Esophagus (tissue), 2 donors: ENCODE data around the gene TESK1. TPM values are rescaled to one million over a fixed set of nuclear protein-coding genes. Genes with fewer than 3 reads are reported as not detected.

Source experiments
- H3K27ac ChIP-seq, 2 donors: one replicate each; pipeline ENCODE4 v1.5.1; 2013; ENCODE audit warnings: low read depth in 2 of 2, mild to moderate bottlenecking in 2 of 2, inconsistent platforms in 1 of 2, low read length in 1 of 2, moderate library complexity in 1 of 2
- H3K27me3 ChIP-seq, 2 donors: one replicate each; pipeline ENCODE4 v1.6.1; 2013; ENCODE audit warnings: low read length in 2 of 2, control low read depth in 1 of 2, mild to moderate bottlenecking in 1 of 2; ENCODE audit not compliant: insufficient read depth in 2 of 2, control insufficient read depth in 1 of 2
- H3K36me3 ChIP-seq, 2 donors: one replicate each; pipeline ENCODE4 v1.6.1; 2013; ENCODE audit warnings: low read length in 1 of 2; ENCODE audit not compliant: control insufficient read depth in 2 of 2, insufficient read depth in 2 of 2
- H3K4me1 ChIP-seq, 2 donors: one replicate each; pipeline ENCODE4 v1.6.1; 2013; ENCODE audit warnings: low read length in 1 of 2; ENCODE audit not compliant: control insufficient read depth in 2 of 2, insufficient read depth in 2 of 2
- H3K4me3 ChIP-seq, 2 donors: one replicate each; pipeline ENCODE4 v1.5.1; 2013; ENCODE audit warnings: low read length in 2 of 2, mild to moderate bottlenecking in 2 of 2, low read depth in 1 of 2, moderate library complexity in 1 of 2
- H3K9me3 ChIP-seq, 2 donors: one replicate each; pipeline ENCODE4 v1.6.1; 2013; ENCODE audit warnings: mild to moderate bottlenecking in 2 of 2, low read depth in 1 of 2, low read length in 1 of 2, moderate library complexity in 1 of 2; ENCODE audit not compliant: control insufficient read depth in 2 of 2, insufficient read depth in 1 of 2
- WGBS, 2 donors: extraction: QIAGEN DNeasy Blood & Tissue Kit; methylation state at CpG; one replicate each; pipeline ENCODE4 v1.1.7; 2013; 5-methylcytosine and 5-hydroxymethylcytosine counted together
- polyA plus RNA-seq, 2 donors: library from polyadenylated mRNA; stranded (reverse); fragments of 200-250 nt; gene quantifications; one replicate each; pipeline ENCODE4 v1.2.3, GENCODE V29; 2013
- donor health status: healthy with polysubstance abuse.
- donor health status: Bipolar disorder and iron deficiency.

The TESK1 gene
- polyA plus RNA-seq, 2 donors, result 15.3 to 22.7 TPM

- Histone ChIP-seq H3K36me3 (peaks cover 0 to 9% of the 10 kb centered on the region in 2 donors), H3K4me3 (no peak overlapping the region), H3K27ac (peak overlapping the region; percentile 52 to 78), H3K9me3 (peaks cover 0 to 3% of the 10 kb centered on the region in 2 donors), H3K4me1 (peaks cover 0 to 17% of the 10 kb centered on the region in 2 donors), H3K27me3 (no peaks in the 10 kb centered on the region)
- 53 to 70% methylated on average over 20 of the region's 20 CpGs for WGBS, 2 donors
Measured at GRCh38 chr9:35562895-35563780, 41.9 kb upstream of the TESK1 start.

- peak overlapping the region; percentile 52 to 78 for H3K27ac ChIP-seq
- H3K36me3 ChIP-seq, result peaks cover 0 to 7% of the 10 kb centered on the region in 2 donors
- H3K4me3 ChIP-seq, result no peak overlapping the region
- peaks cover 0 to 3% of the 10 kb centered on the region in 2 donors for H3K9me3 ChIP-seq
- H3K4me1 ChIP-seq, result peaks cover 0 to 17% of the 10 kb centered on the region in 2 donors
- 50% methylated on average over 14 of the region's 14 CpGs for WGBS, 2 donors
- no peaks in the 10 kb centered on the region for H3K27me3 ChIP-seq
Measured at GRCh38 chr9:35563791-35564197, 41.3 kb upstream of the TESK1 start.

GRCh38 chr9:35564658-35565061 lies 40.4 kb upstream of the TESK1 start:
- peak overlapping the region in 1 of 2 donors; percentile 51 for H3K27ac ChIP-seq
- 74 to 77% methylated on average over 7 of the region's 7 CpGs for WGBS, 2 donors
- peaks cover 0 to 3% of the 10 kb centered on the region in 2 donors for H3K9me3 ChIP-seq
- H3K36me3 ChIP-seq, result peaks cover 0 to 3% of the 10 kb centered on the region in 2 donors
- peaks cover 0 to 17% of the 10 kb centered on the region in 2 donors for H3K4me1 ChIP-seq
- no peaks in the 10 kb centered on the region for H3K27me3 ChIP-seq
- no peak overlapping the region for H3K4me3 ChIP-seq

- Histone ChIP-seq H3K27ac (no peak overlapping the region), H3K27me3 (no peaks in the 10 kb centered on the region), H3K36me3 (no peaks in the 10 kb centered on the region), H3K4me1 (peaks cover 0 to 17% of the 10 kb centered on the region in 2 donors), H3K9me3 (no peaks in the 10 kb centered on the region), H3K4me3 (no peak overlapping the region)
- 89 to 92% methylated on average over 2 of the region's 2 CpGs for WGBS, 2 donors
Measured at GRCh38 chr9:35566417-35566816, 38.6 kb upstream of the TESK1 start.

- Histone ChIP-seq H3K27ac (no peak overlapping the region), H3K4me3 (no peak overlapping the region), H3K27me3 (no peaks in the 10 kb centered on the region), H3K9me3 (no peaks in the 10 kb centered on the region), H3K36me3 (no peaks in the 10 kb centered on the region), H3K4me1 (peaks cover 0 to 7% of the 10 kb centered on the region in 2 donors)
- 74 to 81% methylated on average over 4 of the region's 4 CpGs for WGBS, 2 donors
Measured at GRCh38 chr9:35568196-35568595, 36.9 kb upstream of the TESK1 start.

- 73 to 81% methylated on average over 5 of the region's 5 CpGs for WGBS, 2 donors
- H3K27me3 ChIP-seq, result no peaks in the 10 kb centered on the region
- H3K36me3 ChIP-seq, result no peaks in the 10 kb centered on the region
- H3K27ac ChIP-seq, result no peak overlapping the region
- no peak overlapping the region for H3K4me3 ChIP-seq
- H3K9me3 ChIP-seq, result no peaks in the 10 kb centered on the region
- no peaks in the 10 kb centered on the region for H3K4me1 ChIP-seq
Measured at GRCh38 chr9:35569206-35569605, 35.9 kb upstream of the TESK1 start.

- Histone ChIP-seq H3K36me3 (no peaks in the 10 kb centered on the region), H3K27me3 (no peaks in the 10 kb centered on the region), H3K4me1 (no peaks in the 10 kb centered on the region), H3K4me3 (no peak overlapping the region), H3K27ac (no peak overlapping the region), H3K9me3 (no peaks in the 10 kb centered on the region)
- WGBS, 2 donors, result 78 to 79% methylated on average over 6 of the region's 6 CpGs
Measured at GRCh38 chr9:35570709-35571504, 34.2 kb upstream of the TESK1 start.

GRCh38 chr9:35574578-35575122 lies 30.4 kb upstream of the TESK1 start:
- no peaks in the 10 kb centered on the region for H3K9me3 ChIP-seq
- H3K36me3 ChIP-seq, result no peaks in the 10 kb centered on the region
- no peak overlapping the region for H3K27ac ChIP-seq
- H3K27me3 ChIP-seq, result no peaks in the 10 kb centered on the region
- no peak overlapping the region for H3K4me3 ChIP-seq
- 88 to 95% methylated on average over 2 of the region's 2 CpGs for WGBS, 2 donors
- no peaks in the 10 kb centered on the region for H3K4me1 ChIP-seq

GRCh38 chr9:35575478-35575877 lies 29.6 kb upstream of the TESK1 start:
- Histone ChIP-seq H3K27ac (no peak overlapping the region), H3K4me3 (no peak overlapping the region), H3K27me3 (no peaks in the 10 kb centered on the region), H3K36me3 (no peaks in the 10 kb centered on the region), H3K9me3 (peaks cover 3 to 4% of the 10 kb centered on the region in 2 donors), H3K4me1 (no peaks in the 10 kb centered on the region)
- WGBS, 2 donors, result 96 to 98% methylated on average over 5 of the region's 5 CpGs
